Renal cortex interstitium (tissue), 11 donors: ENCODE data around the gene AHSA1. TPM values are rescaled to one million over a fixed set of nuclear protein-coding genes. Genes with fewer than 3 reads are reported as not detected.
A peak's percentile ranks its signal among the peaks of the same experiment; 100 is the strongest.

Source experiments
- DNase-seq, 11 donors: peaks; one replicate each; pipeline ENCODE4 v3.0.0-alpha.2; 2013; ENCODE audit warnings: low read depth in 9 of 11, low spot score in 4 of 11; ENCODE audit errors: extremely low read depth in 1 of 11
- polyA plus RNA-seq, 3 donors: library from polyadenylated mRNA; unstranded; fragments of 120-200 nt; gene quantifications; one replicate each; pipeline ENCODE4 v1.2.1, GENCODE V29; 2013; ENCODE audit not compliant: insufficient read length in 3 of 3

The AHSA1 gene
- polyA plus RNA-seq, 3 donors = 162 to 217 (median 215) TPM

GRCh38 chr14:77458249-77458950 is 507 bp downstream of the AHSA1 start:
- DNase-seq = peak in 1 of 11 donors; percentile 15

DNA sequence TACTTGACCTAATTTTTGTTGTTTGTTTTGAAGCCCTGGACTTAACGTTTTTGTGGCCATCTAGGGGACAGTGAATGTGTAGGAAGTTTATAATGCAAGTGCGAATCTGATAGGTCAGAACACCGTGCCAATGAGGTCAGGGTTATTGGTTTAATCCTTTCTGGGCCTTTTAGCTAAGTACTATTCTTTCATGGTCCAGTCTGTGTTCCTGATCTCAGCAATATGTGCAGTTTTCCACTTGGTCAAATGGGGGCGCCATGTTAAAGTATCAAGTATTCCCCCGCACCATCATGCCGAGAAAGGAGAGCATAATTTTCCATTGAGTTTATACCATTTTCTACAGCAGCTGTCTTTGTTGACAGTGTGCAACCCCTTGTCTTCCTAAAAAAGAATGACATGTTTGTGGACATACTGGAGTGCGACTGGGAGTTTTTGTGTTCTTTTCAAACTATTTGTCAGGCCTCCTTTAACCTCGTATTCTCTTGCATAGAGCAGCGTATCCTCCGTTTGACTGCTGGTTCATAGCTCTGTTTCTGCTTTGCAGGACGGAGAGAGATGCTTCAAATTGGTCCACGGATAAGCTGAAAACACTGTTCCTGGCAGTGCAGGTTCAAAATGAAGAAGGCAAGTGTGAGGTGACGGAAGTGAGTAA is 1.3 kb downstream of the AHSA1 start:
- DNase-seq = peak in 7 of 11 donors; percentile 56 to 80 (median 66)

DNA sequence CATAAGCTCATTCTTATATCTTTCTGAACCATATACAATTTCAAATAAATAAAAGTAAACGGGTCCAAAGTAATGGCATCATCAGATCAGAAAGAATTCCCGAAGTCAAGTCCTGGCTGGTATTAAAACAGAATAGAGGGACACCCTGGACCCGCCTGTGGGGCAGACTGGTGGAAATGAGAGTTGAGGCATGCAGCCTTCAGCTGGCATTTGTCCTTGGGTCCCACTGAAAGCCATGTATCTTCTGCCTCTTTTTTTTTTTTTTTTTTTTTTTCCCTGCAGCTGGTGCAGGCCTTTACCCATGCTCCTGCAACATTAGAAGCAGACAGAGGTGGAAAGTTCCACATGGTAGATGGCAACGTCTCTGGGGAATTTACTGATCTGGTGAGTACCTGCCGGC is 9.9 kb downstream of the AHSA1 start:
- no peak for DNase-seq

DNA sequence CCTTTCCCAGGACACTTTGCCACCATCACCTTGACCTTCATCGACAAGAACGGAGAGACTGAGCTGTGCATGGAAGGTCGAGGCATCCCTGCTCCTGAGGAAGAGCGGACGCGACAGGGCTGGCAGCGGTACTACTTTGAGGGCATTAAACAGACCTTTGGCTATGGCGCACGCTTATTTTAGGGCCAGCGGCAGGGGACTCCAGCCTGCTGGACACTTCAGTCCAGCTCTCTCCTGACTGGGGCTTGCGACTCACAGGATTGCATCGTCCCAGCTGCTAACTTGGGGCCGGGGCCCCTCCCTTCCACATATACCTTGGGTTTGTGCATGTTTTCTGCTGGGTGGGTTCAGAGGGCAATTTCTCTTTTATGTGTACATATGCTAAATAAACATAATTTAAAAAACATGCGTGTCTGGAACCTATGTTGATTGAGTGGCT is 11.2 kb downstream of the AHSA1 start:
- no peak for DNase-seq

DNA sequence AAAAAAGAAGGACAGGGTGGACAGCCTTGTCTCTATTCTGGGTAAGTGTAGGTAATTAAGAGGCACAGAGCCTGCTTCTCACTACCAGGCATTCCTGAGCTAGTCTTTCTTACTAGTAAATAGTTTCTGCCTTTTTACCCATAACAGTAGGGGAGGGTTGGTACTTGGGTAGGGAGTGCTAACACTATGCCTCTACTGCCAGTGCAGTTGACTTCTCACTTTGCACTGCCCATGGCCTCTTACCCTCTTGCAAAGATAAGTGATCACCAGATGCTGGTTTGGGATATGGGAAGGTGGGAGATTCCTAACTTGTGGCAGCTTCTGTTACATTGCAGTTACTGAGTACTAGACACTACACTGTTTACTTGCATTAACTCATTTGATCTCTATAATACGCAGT is 11.6 kb downstream of the AHSA1 start:
- DNase-seq = no peak

- no peak for DNase-seq
Observed at GRCh38 chr14:77470224-77470870, 12.5 kb downstream of the AHSA1 start.

DNA sequence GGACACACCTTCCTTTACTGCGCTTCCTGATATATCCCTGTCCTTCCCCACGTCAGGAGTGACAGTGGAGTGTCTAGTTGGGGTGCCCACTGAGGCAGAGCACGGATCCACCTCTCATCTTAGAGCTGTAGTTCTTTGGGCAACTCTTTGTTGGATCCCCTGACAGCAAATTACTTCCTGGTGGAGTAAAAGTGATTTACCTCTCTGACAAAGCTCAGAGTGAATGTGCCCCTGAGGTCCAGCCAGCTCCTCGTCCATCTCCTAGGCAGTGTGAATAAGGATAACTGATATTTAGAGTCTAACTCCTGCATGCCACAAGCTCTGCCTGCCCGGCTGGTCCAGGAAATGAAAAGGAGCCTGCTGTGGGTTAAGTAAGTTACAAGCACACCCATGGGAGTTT is 16.0 kb downstream of the AHSA1 start:
- no peak for DNase-seq

- no peak for DNase-seq
Observed at GRCh38 chr14:77474479-77475177, 16.7 kb downstream of the AHSA1 start.

DNA sequence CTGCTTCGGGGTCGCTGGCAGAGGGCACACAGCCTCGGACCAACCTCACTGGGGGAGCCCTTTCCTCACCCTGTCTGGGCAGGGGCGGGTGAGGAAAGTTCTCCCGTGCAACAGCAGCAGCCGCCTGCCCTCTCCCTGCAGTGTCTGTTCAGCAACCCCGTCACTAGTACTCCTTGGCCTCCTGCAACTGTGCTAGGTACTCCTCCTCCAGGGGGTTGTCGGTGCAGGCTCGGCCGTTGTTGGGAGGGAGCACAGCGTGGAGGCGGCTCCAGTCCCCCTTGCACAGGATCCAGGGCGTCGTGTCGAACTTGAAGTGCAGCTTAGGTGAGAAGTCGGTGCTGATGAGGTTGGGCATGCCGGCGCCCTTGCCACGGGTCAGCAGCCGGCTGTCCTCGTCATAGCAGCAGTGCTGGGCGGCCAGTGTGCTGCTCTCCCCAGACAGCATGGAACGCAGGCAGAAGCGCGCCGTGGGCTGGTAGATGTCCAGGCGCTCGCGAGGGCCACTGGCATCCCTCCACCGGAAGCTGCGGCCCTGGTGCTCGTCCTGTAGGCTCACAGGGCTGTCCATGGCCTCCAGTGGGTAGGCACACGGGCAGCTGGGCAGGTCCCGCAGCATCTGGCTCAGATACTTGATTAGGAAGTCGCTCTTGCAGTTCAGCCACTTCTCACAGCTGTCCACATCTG is 17.7 kb downstream of the AHSA1 start:
- no peak for DNase-seq

DNA sequence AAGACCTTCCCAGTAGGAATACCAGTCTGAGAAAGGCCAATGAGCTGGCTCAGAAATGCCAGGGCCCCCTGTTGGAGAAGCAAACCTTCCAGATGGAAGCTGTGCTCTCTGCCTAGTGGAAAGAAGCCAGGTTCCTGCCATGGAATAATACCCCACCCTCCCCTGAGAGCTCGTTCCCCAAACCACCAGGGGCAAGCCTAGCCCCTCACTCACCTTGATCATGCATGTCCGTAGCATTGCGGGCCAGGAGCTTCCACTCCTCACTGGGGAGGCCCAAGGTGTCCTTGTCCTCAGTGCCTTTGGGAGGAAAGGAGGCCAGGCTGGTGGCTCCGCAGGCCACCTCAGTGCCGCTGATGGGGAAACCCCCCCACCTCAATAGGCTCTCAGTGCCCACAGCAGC is 20.1 kb downstream of the AHSA1 start:
- DNase-seq = no peak

GRCh38 chr14:77478796-77479195 is 20.9 kb downstream of the AHSA1 start:
- DNase-seq = no peak

DNA sequence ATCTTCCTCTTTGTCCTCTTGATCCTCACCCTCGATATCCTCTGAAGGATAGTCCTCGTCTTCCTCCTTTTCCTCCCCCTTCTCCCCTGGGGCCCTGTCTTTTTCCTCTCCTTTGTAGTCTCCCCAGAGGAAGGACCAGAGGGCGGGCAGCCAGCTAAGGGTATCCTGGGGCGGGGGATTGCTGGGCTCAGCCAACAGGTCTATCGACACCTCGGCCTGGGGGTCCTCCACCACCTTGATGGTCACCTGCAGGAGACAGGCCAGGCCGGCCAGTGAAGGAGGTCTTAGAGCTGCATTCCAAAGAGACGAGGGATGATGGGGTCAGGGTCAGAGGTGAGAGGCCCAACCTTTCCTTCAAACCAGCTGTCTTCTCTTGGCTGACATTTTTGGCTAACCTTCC is 24.5 kb downstream of the AHSA1 start:
- no peak for DNase-seq

DNA sequence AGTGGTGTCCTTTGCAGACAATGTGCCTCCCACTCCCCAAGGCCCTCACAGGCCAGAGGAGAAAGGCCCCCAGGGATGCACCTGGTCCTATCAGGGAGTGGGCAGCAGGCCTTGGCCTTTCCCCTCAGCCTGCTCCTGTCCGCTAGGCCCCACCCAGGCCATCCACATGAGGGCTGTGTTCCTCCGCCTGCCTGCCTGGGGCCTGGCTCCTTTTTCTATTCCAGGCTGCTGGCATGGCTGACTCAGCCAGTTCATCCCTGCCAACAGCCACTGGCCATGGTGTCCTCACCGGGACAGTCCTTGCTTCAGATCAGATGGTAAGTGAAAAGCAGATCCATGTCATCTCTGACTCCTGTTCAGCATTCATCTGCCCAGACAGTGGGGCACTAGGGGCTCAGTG is 27.4 kb downstream of the AHSA1 start:
- DNase-seq = no peak

DNA sequence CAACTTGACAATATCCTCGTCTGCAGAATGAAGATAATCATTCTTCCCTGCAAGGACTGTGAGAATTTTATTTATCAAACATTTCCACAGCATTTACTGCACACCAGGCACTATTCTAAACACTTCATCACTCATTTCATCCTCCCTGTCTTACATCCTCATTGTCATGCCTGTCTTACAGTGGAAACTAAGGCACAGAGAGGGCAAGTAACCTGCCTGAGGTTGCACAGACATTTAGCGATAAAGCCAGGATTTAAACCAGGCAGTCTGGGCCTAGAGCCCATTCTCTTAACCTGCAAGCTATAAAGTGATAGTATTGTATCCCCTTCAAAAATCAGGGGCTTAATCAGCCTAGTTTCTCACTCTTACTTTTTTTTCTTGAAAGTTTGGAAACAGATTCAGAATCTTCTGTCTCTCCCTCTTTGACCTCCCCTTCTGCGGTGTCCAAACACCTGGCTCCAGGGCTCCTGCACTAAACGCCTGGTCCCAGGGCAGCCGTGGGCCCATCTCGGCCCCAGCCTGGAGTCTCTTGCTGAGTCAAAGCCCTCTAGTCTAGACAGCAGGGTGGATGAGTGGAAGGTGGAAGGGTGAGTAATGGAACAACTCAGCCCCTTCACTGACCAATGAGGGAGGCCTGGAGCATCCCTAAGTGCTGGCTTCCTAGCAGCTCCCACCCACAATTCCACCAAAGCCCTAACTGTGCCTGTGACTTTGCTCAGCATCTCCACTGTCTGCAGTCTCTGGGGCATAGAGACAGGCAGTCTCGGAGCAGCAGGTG is 28.2 kb downstream of the AHSA1 start:
- DNase-seq = no peak

GRCh38 chr14:77488558-77488957 is 30.7 kb downstream of the AHSA1 start:
- DNase-seq = no peak

DNA sequence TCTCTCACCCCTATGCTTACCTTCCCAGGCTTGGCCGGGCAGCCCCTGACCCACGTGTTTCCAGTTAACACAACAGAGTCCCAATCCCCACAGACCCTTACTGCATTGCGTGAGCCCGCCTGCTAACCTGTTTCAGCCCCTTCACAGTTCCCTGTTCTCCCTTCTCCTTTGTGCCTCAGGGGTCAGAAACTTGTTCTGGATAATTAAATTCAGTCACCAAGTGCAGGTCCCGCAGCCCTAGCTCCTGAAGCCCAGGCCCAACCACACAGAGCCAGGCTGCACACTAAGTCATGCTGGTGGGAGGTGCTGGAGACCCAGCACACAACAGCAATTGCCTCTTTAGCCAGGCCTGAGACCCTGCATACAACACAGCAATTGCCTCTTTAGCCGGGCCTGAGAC is 31.1 kb downstream of the AHSA1 start:
- DNase-seq = peak in 1 of 11 donors; percentile 46

- no peak for DNase-seq
Observed at GRCh38 chr14:77490347-77490986, 32.6 kb downstream of the AHSA1 start.

GRCh38 chr14:77491056-77491455 is 33.2 kb downstream of the AHSA1 start:
- no peak for DNase-seq
